ENCODE measurements around the gene CDH4.

CDH4 gene

GRCh38 chr20:61661025-61661424 lies 409.0 kb downstream of the CDH4 start:
- no peak overlapping the region for H3K4me3 ChIP-seq (replicated peaks; ENCODE audit: low read depth, low read length)
- no peak for TF ChIP-seq CTCF (IDR thresholded peaks at IDR 0.05; ENCODE audit: low read length, missing control alignments)
- DNase-seq (ENCODE audit: low read depth): no peak

GRCh38 chr20:61661583-61661982 lies 409.5 kb downstream of the CDH4 start:
- no peak for TF ChIP-seq CTCF (IDR thresholded peaks at IDR 0.05; ENCODE audit: low read length, missing control alignments)
- no peak for DNase-seq (ENCODE audit: low read depth)
- no peak overlapping the region for H3K4me3 ChIP-seq (replicated peaks; ENCODE audit: low read depth, low read length)

- no peak for TF ChIP-seq CTCF (IDR thresholded peaks at IDR 0.05; ENCODE audit: low read length, missing control alignments)
- DNase-seq (ENCODE audit: low read depth): no peak
Observed at GRCh38 chr20:61662226-61662967, 410.3 kb downstream of the CDH4 start.

GRCh38 chr20:61662968-61663331 lies 410.9 kb downstream of the CDH4 start:
- TF ChIP-seq CTCF (IDR thresholded peaks at IDR 0.05; ENCODE audit: low read length, missing control alignments): no peak
- no peak for DNase-seq (ENCODE audit: low read depth)
- no peak overlapping the region for H3K4me3 ChIP-seq (replicated peaks; ENCODE audit: low read depth, low read length)

More at GRCh38 chr20:61662226-61662967, 410.3 kb downstream of the CDH4 start:
- no peak overlapping the region for H3K4me3 ChIP-seq (replicated peaks; ENCODE audit: low read depth, low read length)

DNA sequence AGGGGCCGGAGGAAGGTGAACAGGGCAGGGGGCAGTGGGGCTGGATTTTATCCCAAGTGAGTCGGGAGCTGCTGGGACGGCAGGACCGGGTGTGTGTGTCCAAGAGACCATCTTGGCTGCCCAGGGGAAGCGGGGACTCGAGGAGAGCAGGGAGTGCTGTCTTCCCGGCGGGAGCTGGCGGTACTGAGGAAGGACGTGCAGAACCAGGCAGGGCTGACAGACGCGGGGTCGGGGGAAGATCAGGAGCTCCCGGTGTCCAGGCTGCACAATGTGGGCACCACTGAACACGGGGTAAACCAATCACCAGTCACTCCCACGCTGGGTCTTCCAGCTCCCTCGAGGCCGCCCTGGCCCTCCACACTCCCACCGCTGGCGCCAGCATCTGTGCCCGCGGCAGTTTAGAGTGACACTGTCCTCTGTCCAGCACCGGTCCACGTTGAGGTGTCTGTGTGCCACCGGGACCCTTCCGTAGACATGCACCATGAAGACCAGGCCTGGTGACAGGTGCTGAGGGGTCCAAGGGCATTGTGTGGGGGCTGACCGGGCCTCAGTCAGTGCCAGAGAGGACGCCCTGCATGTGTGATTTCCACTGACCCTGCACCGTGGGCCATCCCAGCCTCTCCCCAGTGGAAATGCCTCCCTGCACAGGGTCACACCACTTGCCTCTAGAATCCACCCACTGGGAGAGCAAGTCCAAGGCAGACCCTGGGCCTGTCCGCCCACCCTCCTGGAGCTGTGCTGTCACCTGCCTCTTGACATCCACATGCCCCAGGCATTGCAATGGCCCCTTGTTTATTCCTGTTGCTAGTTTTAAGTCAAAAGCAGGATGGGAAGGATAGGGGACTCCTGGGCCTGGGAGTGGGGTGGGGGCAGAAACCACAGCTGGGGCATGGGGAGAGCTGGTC lies 411.7 kb downstream of the CDH4 start:
- no peak for DNase-seq (ENCODE audit: low read depth)
- TF ChIP-seq CTCF (IDR thresholded peaks at IDR 0.05; ENCODE audit: low read length, missing control alignments): no peak
- H3K4me3 ChIP-seq (replicated peaks; ENCODE audit: low read depth, low read length): no peak overlapping the region

DNA sequence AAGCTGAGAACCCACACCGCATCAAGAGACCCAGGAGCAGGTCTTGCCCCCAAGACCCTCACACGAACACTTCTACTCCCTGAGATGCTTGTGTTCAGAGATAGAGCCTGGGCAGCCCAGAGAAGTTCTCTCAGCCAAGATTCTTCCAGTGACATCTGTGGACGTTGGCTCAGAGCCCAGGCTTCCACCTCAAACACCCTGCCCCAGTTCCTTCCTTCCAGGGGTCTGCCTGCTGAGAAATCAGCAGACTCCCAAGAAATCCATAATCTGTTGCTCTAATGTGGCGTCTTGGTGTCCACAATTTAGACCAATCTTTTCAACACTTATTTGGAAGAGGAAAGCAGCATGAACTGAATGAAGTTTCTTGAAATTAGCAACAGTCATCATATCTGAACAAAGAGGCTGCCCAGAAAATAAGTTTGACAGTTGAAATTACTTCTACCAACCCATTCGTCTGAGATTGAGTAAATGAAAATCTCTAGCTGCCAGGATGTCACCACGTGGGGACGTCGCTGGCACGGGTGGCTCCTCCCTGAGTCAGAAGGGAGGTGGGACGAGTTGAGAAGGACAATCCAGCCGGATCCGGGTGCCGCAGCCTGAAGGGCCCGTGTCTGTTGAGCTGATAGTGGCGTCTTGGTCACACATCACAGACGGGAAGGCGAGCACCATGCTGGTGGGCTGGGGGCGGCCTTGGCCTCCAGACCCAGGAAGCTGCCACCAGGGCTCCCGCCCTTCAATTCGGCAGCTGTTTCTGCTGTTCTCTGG lies 412.7 kb downstream of the CDH4 start:
- no peak for DNase-seq (ENCODE audit: low read depth)
- no peak for TF ChIP-seq CTCF (IDR thresholded peaks at IDR 0.05; ENCODE audit: low read length, missing control alignments)
- no peak overlapping the region for H3K4me3 ChIP-seq (replicated peaks; ENCODE audit: low read depth, low read length)
